GM18502 (cell line): ENCODE data around the gene AMIGO3.
A peak's percentile ranks its signal among the peaks of the same experiment; 100 is the strongest.
"Not testable (repeated sequence)": the region's sequence is repeated elsewhere in the genome, so short reads cannot be mapped to it uniquely, and the experiment has no call there.

Experiments
- ATAC-seq: cut with Tn5 transposase; IDR thresholded peaks from one replicate; pipeline ENCODE4 v1.9.1; 2021; ENCODE audit warnings: mild to moderate bottlenecking; ENCODE audit not compliant: unreplicated experiment, poor library complexity

The AMIGO3 gene, protein sequence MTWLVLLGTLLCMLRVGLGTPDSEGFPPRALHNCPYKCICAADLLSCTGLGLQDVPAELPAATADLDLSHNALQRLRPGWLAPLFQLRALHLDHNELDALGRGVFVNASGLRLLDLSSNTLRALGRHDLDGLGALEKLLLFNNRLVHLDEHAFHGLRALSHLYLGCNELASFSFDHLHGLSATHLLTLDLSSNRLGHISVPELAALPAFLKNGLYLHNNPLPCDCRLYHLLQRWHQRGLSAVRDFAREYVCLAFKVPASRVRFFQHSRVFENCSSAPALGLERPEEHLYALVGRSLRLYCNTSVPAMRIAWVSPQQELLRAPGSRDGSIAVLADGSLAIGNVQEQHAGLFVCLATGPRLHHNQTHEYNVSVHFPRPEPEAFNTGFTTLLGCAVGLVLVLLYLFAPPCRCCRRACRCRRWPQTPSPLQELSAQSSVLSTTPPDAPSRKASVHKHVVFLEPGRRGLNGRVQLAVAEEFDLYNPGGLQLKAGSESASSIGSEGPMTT

DNA sequence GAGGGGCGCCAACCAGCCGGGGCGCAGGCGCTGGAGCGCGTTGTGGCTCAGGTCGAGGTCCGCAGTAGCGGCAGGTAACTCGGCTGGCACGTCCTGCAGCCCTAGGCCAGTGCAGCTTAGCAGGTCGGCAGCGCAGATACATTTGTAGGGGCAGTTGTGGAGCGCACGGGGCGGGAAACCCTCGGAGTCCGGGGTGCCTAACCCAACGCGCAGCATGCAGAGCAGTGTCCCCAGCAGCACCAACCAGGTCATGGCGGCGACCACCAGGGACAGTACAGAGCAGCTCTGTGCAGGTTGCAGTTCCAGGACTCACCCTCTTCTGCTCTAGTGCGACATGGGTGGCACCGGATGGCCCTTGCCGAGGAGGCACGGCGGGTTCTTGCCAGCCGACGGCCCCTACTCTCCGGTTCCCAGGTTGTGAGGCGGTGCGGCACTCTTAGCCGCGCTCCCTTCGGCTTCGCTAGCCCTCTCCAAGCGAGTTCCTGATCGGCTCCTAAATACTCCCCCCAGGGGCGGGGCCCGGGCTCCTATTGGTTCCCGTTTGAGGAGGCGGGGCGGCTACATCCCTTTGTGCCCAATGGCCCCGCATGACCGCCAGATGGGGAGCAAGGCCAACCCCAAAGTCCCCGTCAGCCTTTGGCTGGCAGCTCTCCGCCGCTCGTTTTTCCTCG, at the start of gene AMIGO3:
TSS of gene AMIGO3 (minus strand) at position 471 of the 671 bp plus-strand sequence. CDS start at position 252, 219 bp downstream.
- peak; percentile 51 for ATAC-seq

DNA sequence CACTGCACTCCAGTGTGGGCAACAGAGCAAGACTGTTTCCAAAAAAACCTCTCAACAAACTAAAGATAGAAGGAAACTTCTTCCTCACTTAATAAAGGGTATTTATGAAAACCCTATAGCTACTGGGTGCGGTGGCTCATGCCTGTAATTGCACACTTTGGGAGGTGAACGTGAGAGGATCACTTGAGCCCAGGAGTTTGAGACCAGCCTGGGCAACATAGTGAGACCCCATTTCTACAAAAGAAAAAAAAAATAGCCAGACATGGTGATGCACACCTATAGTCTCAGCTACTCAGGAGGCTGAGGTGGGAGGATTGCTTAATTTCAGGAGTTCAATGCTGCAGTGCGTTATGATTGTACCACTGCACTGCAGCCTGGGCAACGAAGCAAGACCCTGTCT, 44.5 kb upstream of the AMIGO3 start:
- no peak for ATAC-seq

- ATAC-seq = no peak
Measured at GRCh38 chr3:49761661-49762060, 42.2 kb upstream of the AMIGO3 start.

DNA sequence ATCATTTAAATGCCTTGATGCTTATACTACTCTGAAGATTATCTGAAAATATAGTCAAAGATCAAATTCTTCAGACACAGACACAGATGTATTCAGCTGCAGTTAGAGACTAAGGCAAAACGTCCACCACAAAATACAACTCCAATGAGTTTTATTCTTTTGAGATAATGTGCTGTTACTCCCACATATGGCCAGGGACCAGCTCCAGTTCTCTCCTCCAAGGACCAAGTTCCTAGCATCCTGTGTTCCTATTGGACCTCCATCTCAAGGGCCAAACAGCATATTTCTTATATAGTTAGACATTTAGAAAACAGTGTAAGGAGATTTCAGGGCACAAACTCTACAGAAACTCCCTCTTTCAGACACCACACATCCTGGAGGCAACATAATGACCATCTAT, 39.7 kb upstream of the AMIGO3 start:
- no peak for ATAC-seq

GRCh38 chr3:49757197-49757596, 37.7 kb upstream of the AMIGO3 start:
- ATAC-seq = no peak

GRCh38 chr3:49756036-49756435, 36.6 kb upstream of the AMIGO3 start:
- no peak for ATAC-seq

DNA sequence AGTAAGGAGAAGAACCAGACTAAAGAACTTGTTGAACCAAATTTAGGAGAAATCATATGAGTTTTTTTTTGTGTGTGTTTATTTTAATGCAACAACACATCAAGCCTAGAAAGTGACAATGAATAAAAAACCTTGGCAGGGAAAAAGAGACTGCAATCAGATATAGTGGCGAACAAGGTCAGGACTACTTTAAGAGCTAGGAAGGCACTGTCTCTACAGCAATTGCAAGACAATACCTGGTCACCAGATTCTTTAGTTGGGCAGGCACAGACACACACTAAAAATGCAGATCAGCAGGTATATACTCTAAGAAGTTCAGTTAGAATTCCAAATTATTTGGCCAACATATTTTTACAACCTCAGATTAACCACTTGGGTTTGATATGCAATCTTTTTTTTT, 35.1 kb upstream of the AMIGO3 start:
- ATAC-seq = no peak

DNA sequence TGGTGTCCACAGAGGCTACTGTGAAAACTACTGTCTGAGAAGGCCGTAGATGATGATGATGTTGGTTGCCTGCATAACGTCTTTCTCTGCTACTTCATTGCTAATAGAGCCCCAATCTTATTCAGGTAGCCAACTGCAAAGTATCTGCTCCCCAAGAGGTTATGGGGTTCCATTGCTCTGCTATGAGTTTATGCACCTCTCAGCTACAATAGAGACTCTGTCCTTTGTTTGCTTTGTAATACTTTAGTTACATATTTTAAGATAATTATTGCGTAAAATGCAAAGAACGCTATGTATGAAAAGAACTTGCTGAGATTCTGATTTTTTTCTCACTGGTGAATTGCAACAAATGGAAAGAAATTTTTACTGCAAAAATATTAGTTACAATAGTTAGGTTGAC, 32.0 kb upstream of the AMIGO3 start:
- no peak for ATAC-seq

GRCh38 chr3:49750056-49750455, 30.6 kb upstream of the AMIGO3 start:
- no peak for ATAC-seq

DNA sequence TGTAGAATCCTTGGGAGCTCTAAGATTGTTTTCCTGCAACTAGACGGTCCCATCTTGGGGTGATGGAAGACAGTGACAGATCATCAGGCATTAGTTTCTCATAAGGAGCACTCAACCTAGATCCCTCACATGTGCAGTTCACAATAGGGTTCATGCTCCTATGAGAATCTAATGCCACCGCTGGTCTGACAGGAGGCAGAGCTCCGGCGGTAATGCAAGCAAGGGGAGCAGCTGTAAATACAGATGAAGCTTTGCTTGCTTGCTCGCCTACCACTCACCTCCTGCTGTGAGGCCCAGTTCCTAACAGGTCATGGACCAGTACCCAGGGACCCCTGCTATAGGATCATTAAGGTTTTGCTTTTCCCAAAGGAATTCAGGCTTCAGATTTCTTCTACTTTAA, 29.4 kb upstream of the AMIGO3 start:
- not testable (repeated sequence) for ATAC-seq

DNA sequence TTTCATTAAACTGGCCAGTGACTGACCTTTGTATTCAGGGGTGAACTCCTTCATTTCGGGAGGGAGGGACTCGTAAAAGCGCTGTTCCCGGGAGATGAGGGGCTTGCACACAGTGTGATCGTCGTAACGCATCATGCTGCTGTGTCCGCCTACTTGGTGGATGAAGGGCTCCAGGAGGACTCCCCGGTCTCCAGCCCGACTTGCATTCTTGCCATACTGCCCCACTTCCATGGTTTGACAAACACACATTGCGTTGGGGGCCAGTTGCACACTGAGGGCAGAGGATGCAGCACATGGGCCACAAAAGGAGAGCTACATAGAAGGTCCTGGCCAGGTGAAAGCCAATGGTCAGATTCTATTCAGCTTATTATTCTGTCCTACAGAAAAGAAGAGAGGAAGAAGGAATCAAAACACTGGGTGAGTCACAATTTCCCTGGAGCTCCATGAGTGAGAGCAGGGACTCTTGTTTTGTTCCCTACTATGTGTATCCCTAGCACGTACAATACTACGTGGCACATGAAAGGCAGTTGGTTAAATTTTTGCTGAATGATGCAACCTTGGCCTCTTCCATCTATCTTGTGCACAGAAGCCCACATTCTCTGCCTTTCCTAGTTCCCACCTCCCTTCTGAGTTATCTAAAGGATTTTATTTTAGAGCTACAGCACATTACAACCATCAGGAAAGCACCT, 28.5 kb upstream of the AMIGO3 start:
- ATAC-seq = no peak

DNA sequence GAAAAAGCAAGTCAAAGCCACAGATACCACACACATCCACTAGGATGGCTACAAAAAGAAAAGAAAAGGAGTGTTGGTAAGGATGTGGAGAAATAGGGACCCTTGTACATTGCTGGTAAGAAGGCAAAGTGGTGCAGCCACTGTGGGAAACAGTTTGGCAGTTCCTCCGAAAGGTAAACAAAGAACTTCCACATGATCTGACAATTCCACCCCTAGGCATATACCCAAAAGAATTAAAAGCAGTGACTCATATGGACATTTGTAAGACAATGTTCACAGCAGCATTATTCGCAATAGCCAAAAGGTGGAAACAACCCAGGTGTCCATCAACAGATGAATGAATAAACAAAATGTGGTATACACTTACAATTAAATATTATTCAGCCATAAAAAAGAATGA, 26.5 kb upstream of the AMIGO3 start:
- ATAC-seq = no peak

DNA sequence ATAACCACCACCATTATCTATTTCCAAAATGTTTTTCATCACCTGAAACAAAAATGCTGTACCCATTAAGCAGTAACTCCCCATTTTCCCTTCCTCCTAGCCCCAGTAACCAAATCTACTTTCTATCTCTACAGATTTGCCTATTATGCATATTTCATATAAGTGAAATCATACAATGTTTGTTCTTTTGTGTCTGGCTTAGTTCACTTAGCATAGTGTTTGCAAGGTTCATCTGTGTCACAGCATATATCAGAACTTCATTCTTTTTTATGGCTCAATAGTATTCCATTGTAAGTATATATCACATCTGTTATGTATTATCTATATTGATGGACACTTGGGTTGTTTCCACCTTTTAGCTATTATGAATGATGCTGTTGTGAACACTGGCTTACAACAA, 20.9 kb upstream of the AMIGO3 start:
- ATAC-seq = no peak

GRCh38 chr3:49738067-49738713, 18.7 kb upstream of the AMIGO3 start:
- ATAC-seq = no peak

DNA sequence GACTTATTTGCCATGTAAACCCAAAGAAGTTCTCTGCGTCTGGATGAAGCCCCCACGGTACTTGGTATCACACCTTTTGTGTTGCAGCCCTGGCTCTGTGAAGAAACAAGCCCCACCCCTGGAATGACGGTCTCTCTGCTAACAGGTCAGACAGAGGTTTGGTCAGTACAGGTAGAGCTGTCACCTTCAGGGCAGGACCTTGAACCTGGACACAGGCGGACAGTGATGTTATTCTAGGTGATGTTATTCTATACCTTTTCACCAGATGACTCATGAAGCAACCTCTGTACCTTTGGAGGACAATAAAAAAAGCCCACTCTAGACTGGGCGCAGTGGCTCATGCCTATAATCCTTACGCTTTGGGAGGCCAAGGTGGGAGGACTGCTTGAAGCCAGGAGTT, 15.3 kb upstream of the AMIGO3 start:
- no peak for ATAC-seq

GRCh38 chr3:49733551-49733950, 14.1 kb upstream of the AMIGO3 start:
- no peak for ATAC-seq

DNA sequence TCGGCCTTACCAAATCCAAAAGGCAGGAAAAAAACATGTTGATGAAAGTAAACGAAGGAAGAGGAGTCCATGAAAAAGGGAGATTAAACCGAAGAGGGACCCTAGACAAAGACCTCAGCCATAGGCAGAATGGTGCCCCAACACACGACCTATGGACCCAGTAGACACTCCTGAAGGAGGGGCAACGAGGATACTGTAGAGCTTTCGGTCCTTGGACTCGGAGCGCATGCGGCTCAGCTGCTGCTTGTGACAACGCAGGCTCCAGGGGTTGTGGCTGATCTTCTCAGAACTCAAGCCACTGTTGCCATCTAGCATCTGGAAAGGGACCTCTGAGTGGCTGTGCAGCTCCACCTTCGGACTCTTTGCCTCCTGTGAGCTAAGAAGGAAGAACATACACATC, 13.1 kb upstream of the AMIGO3 start:
- ATAC-seq = no peak

DNA sequence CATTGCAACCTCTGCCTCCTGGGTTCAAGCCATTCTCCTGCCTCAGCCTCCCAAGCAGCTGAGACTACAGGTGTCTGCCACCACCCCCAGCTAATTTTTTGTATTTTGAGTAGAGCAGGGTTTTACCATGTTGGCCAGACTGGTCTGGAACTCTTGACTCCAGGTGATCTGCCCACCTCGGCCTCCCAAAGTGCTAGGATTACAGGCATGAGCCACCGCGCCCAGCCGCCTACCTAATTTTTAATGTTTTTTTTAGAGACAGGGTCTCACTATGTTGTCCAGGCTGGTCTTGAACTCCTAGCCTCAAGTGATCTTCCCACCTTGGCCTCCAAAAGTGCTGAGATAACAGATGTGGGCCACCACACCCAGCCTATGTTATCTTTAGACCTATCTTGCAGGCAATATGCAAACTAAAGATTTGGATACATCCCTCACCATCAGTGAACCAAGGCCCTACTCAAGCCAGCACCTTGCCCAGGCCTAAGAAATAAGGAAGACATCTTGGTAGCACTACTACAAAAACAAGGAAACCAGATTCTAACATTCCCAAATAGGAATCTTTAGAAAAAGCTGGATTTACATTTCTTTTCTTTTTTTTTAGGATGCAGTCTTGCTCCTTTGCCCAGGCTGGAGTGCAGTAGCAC, 10.6 kb upstream of the AMIGO3 start:
- no peak for ATAC-seq

DNA sequence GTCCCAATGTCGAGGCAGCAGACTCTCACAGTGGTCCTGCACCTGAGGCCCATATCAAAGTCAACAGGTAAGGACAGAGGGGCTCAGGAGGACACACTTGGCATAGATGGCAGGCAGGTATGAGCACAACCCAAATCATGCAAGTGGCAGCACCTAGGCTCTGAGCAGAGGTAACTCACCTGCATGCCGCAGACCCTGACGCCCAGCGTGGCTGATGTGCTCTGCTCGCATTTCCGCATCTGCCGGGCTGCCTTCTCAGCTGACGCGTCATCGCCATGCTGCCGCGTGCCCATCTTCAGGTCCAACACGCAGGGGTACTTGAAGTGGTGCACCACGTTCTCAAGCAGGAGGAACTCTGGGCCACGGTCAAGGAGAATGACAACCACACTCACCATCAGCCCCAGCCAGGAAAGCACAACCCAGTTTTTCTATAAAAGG, 8.5 kb upstream of the AMIGO3 start:
- no peak for ATAC-seq
